Islet of Langerhans (tissue), 1 donor: ENCODE data around the gene PIGN.

Experiments
- FAIRE-seq: peaks from one replicate; lab custom pipeline; 2011; peaks lifted over from hg19 to GRCh38; lab: Jason Lieb, UNC

Gene PIGN

GRCh38 chr18:61998957-61999356, 187.9 kb downstream of the PIGN start:
- no peak for FAIRE-seq

- FAIRE-seq: no peak
These were observed 188.5 kb downstream of the PIGN start for GRCh38 chr18:61998335-61998734.

- no peak for FAIRE-seq
These were observed 191.2 kb downstream of the PIGN start for GRCh38 chr18:61995618-61996017.

- no peak for FAIRE-seq
These were observed 193.0 kb downstream of the PIGN start for GRCh38 chr18:61993831-61994230.

- FAIRE-seq: no peak
These were observed 193.9 kb downstream of the PIGN start for GRCh38 chr18:61992923-61993322.

- FAIRE-seq: no peak
These were observed 194.6 kb downstream of the PIGN start for GRCh38 chr18:61992285-61992684.

GRCh38 chr18:61991836-61992235, 195.0 kb downstream of the PIGN start:
- FAIRE-seq: no peak

- no peak for FAIRE-seq
These were observed 195.7 kb downstream of the PIGN start for GRCh38 chr18:61991201-61991600.
